ENCODE data around the gene CEBPA.

Gene CEBPA

DNA sequence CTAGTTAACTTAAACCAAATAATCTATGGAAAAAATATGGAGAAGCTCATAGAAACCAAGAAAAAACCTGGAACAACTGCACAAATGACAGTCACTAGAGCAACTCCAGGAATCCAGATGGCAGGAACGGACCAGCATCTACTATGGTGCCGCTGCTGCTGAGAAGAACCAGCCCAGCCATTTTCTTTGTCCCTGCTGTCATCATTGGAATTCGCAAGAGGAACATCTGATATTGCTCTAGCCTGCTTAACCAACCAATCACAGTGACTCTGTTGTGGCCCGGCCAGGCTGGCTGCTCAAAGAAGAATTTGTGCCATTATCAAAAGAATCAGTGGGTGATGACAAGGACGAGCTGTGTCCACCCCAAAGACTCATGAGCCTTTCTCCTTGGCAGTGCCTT is 33.1 kb upstream of the CEBPA start:
- no peak overlapping the region for H3K27ac ChIP-seq (replicated peaks)
- TF ChIP-seq, protein P1, sequence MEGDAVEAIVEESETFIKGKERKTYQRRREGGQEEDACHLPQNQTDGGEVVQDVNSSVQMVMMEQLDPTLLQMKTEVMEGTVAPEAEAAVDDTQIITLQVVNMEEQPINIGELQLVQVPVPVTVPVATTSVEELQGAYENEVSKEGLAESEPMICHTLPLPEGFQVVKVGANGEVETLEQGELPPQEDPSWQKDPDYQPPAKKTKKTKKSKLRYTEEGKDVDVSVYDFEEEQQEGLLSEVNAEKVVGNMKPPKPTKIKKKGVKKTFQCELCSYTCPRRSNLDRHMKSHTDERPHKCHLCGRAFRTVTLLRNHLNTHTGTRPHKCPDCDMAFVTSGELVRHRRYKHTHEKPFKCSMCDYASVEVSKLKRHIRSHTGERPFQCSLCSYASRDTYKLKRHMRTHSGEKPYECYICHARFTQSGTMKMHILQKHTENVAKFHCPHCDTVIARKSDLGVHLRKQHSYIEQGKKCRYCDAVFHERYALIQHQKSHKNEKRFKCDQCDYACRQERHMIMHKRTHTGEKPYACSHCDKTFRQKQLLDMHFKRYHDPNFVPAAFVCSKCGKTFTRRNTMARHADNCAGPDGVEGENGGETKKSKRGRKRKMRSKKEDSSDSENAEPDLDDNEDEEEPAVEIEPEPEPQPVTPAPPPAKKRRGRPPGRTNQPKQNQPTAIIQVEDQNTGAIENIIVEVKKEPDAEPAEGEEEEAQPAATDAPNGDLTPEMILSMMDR (IDR thresholded peaks at IDR 0.05; ENCODE audit: insufficient read depth, low read length) = no peak
- TF ChIP-seq GABPA (IDR thresholded peaks at IDR 0.05; ENCODE audit: low read depth) = no peak
- TF ChIP-seq SPI1 (IDR thresholded peaks at IDR 0.05; ENCODE audit: borderline replicate concordance, low read depth) = no peak
- TF ChIP-seq, protein P2, sequence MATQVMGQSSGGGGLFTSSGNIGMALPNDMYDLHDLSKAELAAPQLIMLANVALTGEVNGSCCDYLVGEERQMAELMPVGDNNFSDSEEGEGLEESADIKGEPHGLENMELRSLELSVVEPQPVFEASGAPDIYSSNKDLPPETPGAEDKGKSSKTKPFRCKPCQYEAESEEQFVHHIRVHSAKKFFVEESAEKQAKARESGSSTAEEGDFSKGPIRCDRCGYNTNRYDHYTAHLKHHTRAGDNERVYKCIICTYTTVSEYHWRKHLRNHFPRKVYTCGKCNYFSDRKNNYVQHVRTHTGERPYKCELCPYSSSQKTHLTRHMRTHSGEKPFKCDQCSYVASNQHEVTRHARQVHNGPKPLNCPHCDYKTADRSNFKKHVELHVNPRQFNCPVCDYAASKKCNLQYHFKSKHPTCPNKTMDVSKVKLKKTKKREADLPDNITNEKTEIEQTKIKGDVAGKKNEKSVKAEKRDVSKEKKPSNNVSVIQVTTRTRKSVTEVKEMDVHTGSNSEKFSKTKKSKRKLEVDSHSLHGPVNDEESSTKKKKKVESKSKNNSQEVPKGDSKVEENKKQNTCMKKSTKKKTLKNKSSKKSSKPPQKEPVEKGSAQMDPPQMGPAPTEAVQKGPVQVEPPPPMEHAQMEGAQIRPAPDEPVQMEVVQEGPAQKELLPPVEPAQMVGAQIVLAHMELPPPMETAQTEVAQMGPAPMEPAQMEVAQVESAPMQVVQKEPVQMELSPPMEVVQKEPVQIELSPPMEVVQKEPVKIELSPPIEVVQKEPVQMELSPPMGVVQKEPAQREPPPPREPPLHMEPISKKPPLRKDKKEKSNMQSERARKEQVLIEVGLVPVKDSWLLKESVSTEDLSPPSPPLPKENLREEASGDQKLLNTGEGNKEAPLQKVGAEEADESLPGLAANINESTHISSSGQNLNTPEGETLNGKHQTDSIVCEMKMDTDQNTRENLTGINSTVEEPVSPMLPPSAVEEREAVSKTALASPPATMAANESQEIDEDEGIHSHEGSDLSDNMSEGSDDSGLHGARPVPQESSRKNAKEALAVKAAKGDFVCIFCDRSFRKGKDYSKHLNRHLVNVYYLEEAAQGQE (IDR thresholded peaks at IDR 0.05; ENCODE audit: insufficient replicate concordance, low read depth) = no peak
- no peak for TF ChIP-seq POLR2AphosphoS5 (IDR thresholded peaks at IDR 0.05; ENCODE audit: low read depth)
- DNase-seq (ENCODE audit: low read depth in 1 of 2, low spot score in 1 of 2) = no peak
- no peaks in the 10 kb centered on the region for H3K27me3 ChIP-seq (ENCODE audit: insufficient read depth, poor library complexity, severe bottlenecking)
- H3K4me3 ChIP-seq (replicated peaks; ENCODE audit: insufficient read depth, low read length) = no peak overlapping the region

DNA sequence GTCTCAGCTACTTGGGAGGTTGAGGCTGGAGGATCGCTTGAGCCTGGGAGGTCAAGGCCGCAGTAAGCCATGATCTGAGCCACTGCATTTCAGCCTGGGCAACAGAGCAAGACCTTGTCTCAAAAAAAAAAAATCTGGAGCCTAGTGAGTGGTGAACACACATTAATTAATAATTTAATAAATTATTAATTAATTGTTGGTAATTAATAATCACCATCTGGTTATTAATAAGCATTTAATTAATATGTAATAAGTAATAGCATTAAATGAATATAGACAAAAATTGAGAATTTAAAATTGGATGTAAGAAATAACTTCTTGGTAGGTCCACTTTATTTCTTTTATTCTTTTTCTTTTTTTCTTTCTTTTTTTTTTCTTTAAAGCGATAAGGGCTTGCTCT is 31.9 kb upstream of the CEBPA start:
- no peak overlapping the region for H3K4me3 ChIP-seq (replicated peaks; ENCODE audit: insufficient read depth, low read length)
- no peaks in the 10 kb centered on the region for H3K27me3 ChIP-seq (ENCODE audit: insufficient read depth, poor library complexity, severe bottlenecking)
- no peak for TF ChIP-seq POLR2AphosphoS5 (IDR thresholded peaks at IDR 0.05; ENCODE audit: low read depth)
- no peak for TF ChIP-seq SPI1 (IDR thresholded peaks at IDR 0.05; ENCODE audit: borderline replicate concordance, low read depth)
- DNase-seq (ENCODE audit: low read depth in 1 of 2, low spot score in 1 of 2) = no peak
- no peak overlapping the region for H3K27ac ChIP-seq (replicated peaks)

DNA sequence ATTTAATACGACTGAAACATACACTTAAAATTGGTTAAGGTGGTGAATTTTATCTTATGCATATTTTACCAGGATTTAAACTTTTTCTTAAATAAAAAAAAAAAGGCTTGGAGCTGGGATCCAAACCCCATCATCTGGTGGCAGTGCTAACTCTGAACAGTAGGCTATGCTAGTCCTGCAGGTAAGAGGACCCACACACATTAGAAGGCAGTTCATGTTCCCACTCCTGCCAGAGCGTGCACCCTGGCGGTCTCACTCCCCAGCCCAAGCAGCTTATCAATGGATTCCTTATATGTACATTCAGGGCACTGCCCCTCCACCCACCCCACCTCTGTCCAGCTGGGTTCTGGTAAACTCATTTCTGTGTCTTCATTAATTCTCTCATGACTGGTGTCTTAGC is 31.3 kb upstream of the CEBPA start:
- DNase-seq (ENCODE audit: low read depth in 1 of 2, low spot score in 1 of 2) = no peak
- H3K27ac ChIP-seq (replicated peaks) = no peak overlapping the region
- H3K4me3 ChIP-seq (replicated peaks; ENCODE audit: insufficient read depth, low read length) = no peak overlapping the region
- no peaks in the 10 kb centered on the region for H3K27me3 ChIP-seq (ENCODE audit: insufficient read depth, poor library complexity, severe bottlenecking)
- no peak for TF ChIP-seq GABPA (IDR thresholded peaks at IDR 0.05; ENCODE audit: low read depth)
- TF ChIP-seq POLR2AphosphoS5 (IDR thresholded peaks at IDR 0.05; ENCODE audit: low read depth) = no peak
- TF ChIP-seq, protein P1 (IDR thresholded peaks at IDR 0.05; ENCODE audit: insufficient read depth, low read length) = no peak
- no peak for TF ChIP-seq SPI1 (IDR thresholded peaks at IDR 0.05; ENCODE audit: borderline replicate concordance, low read depth)
- TF ChIP-seq, protein P2 (IDR thresholded peaks at IDR 0.05; ENCODE audit: insufficient replicate concordance, low read depth) = no peak

DNA sequence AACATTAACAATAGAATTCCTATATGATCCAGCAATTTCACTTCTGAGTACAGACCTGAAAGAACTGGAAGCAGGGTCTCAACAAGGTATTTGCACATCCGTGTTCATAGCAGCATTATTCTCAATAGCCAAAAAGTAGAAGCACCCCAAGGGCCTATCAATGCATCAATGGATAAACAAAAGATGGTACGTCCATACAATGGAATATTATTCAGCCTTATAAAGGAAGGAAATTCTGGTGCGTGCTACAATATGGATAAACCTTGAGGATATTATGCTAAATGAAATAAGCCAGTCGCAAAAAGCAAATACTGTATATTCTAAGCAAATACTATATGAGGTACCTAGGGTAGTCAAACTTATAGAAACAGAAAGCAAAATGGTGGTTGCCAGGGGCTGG is 30.8 kb upstream of the CEBPA start:
- DNase-seq (ENCODE audit: low read depth in 1 of 2, low spot score in 1 of 2) = no peak
- no peak for TF ChIP-seq POLR2AphosphoS5 (IDR thresholded peaks at IDR 0.05; ENCODE audit: low read depth)
- no peak for TF ChIP-seq GABPA (IDR thresholded peaks at IDR 0.05; ENCODE audit: low read depth)
- TF ChIP-seq, protein P2 (IDR thresholded peaks at IDR 0.05; ENCODE audit: insufficient replicate concordance, low read depth) = no peak
- TF ChIP-seq, protein P1 (IDR thresholded peaks at IDR 0.05; ENCODE audit: insufficient read depth, low read length) = no peak
- no peak for TF ChIP-seq SPI1 (IDR thresholded peaks at IDR 0.05; ENCODE audit: borderline replicate concordance, low read depth)
- H3K27ac ChIP-seq (replicated peaks) = no peak overlapping the region; the same call in 1 of the 2 replicates
- H3K27me3 ChIP-seq (ENCODE audit: insufficient read depth, poor library complexity, severe bottlenecking) = no peaks in the 10 kb centered on the region
- no peak overlapping the region for H3K4me3 ChIP-seq (replicated peaks; ENCODE audit: insufficient read depth, low read length)

Data from HL-60 (cell line).